GM10248 (cell line): ENCODE data around the gene FAM167B.

Experiments used
- CTCF ChIA-PET: fragments of 300-600 bp; sonication (Branson Sonifier 250); formaldehyde crosslinking; extraction: SDS; loops from one replicate; lab custom pipeline; 2021; ENCODE audit warnings: antibody characterized with exemption; lab: Yijun Ruan, JAX
- POLR2A ChIA-PET: fragments of 350-650 bp; sonication (Branson Sonifier 250); formaldehyde crosslinking; extraction: SDS; loops from one replicate; lab custom pipeline; 2020; ENCODE audit warnings: antibody characterized with exemption; lab: Yijun Ruan, JAX
- DNase-seq: peaks from one replicate; pipeline ENCODE4 v3.0.0; 2012; ENCODE audit errors: extremely low spot score
- TF ChIP-seq, protein P1 (sequence below): IDR thresholded peaks from 2 replicates; pipeline ENCODE4 v1.5.1; 2012; ENCODE audit warnings: mild to moderate bottlenecking, low read depth; ENCODE audit errors: extremely low read depth, missing control alignments, control extremely low read depth

FAM167B gene

DNA sequence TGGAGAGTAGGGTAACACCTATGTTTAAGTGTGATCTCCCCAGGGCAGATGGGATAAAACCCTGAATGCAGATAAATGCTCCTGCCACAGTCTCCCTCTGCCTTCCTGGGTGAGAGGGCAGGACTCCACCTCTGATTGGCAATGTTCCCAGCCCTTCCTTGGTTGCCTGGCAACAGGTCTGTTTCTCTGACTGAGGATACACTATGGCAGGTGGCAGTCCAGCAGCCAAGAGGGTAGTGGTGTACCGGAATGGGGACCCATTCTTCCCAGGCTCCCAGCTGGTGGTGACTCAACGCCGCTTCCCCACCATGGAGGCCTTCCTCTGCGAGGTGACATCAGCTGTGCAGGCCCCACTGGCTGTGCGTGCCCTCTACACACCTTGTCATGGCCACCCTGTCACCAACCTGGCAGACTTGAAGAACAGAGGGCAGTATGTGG is 38.1 kb upstream of the FAM167B start, which contains the start of gene DCDC2B:
DCDC2B (plus strand) TSS at position 199 of the 438 bp plus-strand sequence; CDS start at position 204, 5 bp downstream.
- TF ChIP-seq, protein P1, sequence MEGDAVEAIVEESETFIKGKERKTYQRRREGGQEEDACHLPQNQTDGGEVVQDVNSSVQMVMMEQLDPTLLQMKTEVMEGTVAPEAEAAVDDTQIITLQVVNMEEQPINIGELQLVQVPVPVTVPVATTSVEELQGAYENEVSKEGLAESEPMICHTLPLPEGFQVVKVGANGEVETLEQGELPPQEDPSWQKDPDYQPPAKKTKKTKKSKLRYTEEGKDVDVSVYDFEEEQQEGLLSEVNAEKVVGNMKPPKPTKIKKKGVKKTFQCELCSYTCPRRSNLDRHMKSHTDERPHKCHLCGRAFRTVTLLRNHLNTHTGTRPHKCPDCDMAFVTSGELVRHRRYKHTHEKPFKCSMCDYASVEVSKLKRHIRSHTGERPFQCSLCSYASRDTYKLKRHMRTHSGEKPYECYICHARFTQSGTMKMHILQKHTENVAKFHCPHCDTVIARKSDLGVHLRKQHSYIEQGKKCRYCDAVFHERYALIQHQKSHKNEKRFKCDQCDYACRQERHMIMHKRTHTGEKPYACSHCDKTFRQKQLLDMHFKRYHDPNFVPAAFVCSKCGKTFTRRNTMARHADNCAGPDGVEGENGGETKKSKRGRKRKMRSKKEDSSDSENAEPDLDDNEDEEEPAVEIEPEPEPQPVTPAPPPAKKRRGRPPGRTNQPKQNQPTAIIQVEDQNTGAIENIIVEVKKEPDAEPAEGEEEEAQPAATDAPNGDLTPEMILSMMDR = no peak
- CTCF ChIA-PET = interaction anchor here (1.9 kb wide), 1 partner anchor 108 kb away, joined by 4 read pairs; no protein-coding TSS in a partner anchor
- POLR2A ChIA-PET = interaction anchor here (0.7 kb wide), 1 partner anchor 48 kb away, joined by 3 read pairs; no protein-coding TSS in a partner anchor
- no peak for DNase-seq

DNA sequence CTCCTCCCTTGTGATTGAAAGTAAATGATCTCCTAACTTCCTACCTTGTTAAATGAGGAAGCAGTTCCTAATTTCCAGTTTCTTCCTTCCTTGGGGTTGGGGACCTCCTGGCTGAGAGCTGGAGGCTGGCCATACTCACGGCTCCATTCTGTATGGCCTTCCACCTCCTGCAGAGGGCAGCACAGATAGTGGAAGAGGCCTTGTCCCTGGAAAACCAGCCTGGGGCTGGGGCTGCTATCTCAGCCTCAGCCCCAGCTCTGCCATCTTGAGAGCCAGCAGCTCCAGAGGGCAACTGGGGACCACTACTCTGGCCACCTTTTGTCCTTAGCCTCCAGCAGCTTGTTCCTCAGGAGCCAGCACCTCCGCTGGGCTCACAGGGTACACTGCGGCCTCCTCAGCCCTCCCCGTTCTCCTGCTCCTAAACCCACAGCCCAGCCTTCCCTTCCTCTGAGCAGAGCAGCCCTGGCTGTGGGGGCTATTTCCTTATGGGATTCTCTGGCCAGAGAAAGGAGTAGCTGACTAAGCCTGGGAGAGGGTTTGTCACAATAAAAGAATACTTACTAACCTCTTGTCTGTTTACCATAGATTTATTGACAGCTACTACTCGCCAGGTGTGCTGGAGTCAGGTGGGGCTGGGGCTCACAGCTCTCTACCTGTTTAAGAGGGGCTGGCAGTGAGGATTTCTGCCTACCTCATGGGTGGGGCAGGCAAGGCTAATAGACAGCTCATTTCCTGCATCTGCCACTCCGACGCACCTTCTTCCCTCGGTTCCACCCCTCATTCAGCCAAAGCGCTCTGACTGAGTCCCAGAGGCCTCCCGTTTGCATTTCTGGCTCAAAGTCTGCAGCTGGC is 31.2 kb upstream of the FAM167B start:
- CTCF ChIA-PET = interaction anchor here (0.7 to 7.8 kb wide), 50 partner anchors 9 to 738 kb away, joined by 3 to 156 read pairs (median 6); partner anchors contain the start of genes CCDC28B, FAM167B, FAM229A and IQCC
- TF ChIP-seq, protein P1 = peak; percentile 93
- POLR2A ChIA-PET = interaction anchor here (0.9 to 1.8 kb wide), 5 partner anchors 19 to 120 kb away, joined by 3 to 20 read pairs (median 6); partner anchors contain the start of genes HDAC1 and MARCKSL1
- peak; percentile 69 for DNase-seq

DNA sequence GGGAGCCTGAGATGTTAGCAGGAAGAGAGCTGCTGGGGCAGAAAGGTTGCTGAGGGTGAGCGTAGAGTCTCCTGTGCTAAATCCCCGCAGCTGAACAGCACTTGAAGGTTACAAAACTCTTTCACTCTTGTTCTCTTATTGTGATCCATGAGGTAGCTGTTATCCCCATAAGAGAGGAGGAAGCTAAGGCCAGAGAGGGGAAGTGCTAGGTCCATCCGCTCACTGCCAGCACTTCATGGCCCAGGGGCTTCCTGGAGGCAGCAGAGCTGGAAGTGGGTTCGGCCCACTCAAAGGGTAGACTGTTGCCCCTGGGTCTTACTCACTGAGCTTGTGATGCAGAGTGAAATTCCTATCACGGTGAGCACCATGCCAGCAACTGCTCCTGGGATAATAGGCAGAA is 30.5 kb upstream of the FAM167B start:
- POLR2A ChIA-PET = interaction anchor here (0.6 to 1.8 kb wide), 3 partner anchors 117 to 148 kb away, joined by 3 to 20 read pairs (median 9); partner anchors contain the start of gene MARCKSL1
- CTCF ChIA-PET = interaction anchor here (0.9 to 7.8 kb wide), 35 partner anchors 10 to 737 kb away, joined by 3 to 156 read pairs (median 9); partner anchors contain the start of genes CCDC28B, FAM167B, FAM229A and HDAC1
- DNase-seq = no peak
- TF ChIP-seq, protein P1 = no peak

DNA sequence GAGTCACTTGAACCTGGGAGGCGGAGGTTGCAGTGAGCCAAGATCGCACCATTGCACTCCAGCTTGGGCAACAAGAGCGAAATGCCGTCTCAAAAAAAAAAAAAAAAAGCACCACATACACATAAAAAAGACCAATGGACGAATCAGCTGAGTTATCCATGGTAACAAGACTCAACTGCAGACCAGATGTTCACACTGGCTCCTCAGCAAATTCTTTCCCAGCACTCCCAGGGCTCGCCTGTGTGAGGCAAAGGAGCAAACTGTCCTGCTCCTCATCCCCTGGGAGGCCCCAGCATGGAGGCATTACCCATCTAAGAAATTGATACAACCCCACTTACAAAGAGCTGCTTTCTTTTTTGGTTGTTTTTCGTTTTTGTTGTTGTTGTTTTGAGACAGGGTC is 28.0 kb upstream of the FAM167B start:
- POLR2A ChIA-PET = interaction anchor here (0.5 to 1.1 kb wide), 2 partner anchors 9 to 117 kb away, joined by 3 to 9 read pairs; partner anchors contain the start of gene MARCKSL1
- TF ChIP-seq, protein P1 = no peak

DNA sequence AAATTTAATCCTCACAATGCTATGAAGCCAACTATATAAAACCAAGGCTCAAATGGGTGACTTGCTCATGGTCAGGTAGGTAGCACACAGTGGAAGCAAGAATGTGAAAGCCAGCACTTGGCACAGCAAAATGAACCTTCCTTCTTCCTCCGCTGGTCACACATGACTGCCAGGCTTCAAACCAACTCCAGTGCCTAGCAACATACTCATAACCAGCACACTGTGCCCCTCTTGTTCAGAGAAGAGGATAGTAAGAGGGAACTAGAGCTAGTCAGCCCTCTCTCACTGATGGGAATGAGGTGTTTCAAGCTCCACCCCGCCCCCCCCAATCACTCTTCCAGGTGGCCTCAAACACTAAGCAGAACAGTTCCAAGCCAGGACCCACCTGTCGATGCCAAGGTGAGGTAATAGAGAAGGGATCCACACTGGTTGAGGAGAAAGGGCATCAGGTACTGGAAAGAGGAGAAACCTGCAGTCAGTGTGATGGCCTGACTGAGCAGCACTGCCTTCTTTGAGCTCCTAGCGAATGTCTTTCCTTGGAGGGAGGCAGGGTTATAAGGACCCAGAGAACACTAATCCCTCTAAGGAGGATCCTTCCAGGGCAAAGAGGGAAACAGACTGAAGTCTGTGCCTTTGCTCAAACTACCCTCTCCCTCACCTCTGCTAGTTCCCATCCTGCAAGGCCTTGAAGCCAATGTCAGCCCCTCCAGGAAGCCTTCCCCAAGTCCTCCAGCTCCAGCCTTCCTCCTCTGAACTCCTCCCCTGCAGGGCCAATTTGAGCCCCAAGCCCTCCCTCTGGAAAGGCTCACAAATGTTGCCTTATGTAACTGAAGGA is 26.1 kb upstream of the FAM167B start:
- TF ChIP-seq, protein P1 = no peak
- ChIA-PET CTCF (interaction anchor here (0.9 to 1.0 kb wide), 4 partner anchors 11 to 37 kb away, joined by 3 to 7 read pairs (median 4); partner anchors contain the start of gene IQCC), POLR2A (interaction anchor here (1.0 kb wide), 1 partner anchor 115 kb away, joined by 6 read pairs; the partner anchor contains the start of gene MARCKSL1)
- no peak for DNase-seq

More for the DNA sequence above, 28.0 kb upstream of the FAM167B start:
- DNase-seq = no peak
- CTCF ChIA-PET = interaction anchor here (1.1 to 1.2 kb wide), 3 partner anchors 23 to 30 kb away, joined by 3 to 6 read pairs (median 4); partner anchors contain the start of gene FAM167B
